HepG2 (cell line): Measurements from ENCODE around the gene ZBTB25. TPM values are rescaled to one million over a fixed set of nuclear protein-coding genes. Genes with fewer than 3 reads are reported as not detected.

Source experiments
- CEBPB ChIP-seq: IDR thresholded peaks from 2 replicates; pipeline ENCODE4 v1.6.1; 2011; ENCODE audit warnings: low read depth, low read length, improper control_type of control experiment, borderline replicate concordance
- CEBPG ChIP-seq: IDR thresholded peaks from 2 replicates; pipeline ENCODE4 v1.6.1; 2016
- ELF3 ChIP-seq: IDR thresholded peaks from 2 replicates; pipeline ENCODE4 v1.6.1; 2016; ENCODE audit warnings: missing genetic modification reagents, missing compliant biosample characterization
- HMG20B ChIP-seq: conservative IDR thresholded peaks from 2 replicates; pipeline ENCODE4 v1.6.1; 2016; ENCODE audit warnings: missing genetic modification reagents, missing compliant biosample characterization
- KLF16 ChIP-seq, 2 experiments: sonication (generic) in 1 of 2; formaldehyde crosslinking in 1 of 2; IDR thresholded peaks; 2 replicates each; pipeline versions ENCODE4 v1.6.1 to v1.8.0; 2016 to 2023; ENCODE audit warnings: missing genetic modification reagents in 2 of 2, missing compliant biosample characterization in 1 of 2
- KMT2B ChIP-seq: IDR thresholded peaks from 2 replicates; pipeline ENCODE4 v1.6.1; 2016; ENCODE audit warnings: missing genetic modification reagents, missing compliant biosample characterization
- LCORL ChIP-seq, 2 experiments: fragments of 450-650 bp in 1 of 2; sonication (generic) in 1 of 2; formaldehyde crosslinking in 1 of 2; IDR thresholded peaks; 2 replicates each; pipeline versions ENCODE4 v1.5.0 to v1.6.1; 2017 to 2020; ENCODE audit warnings: antibody characterized with exemption in 1 of 2, missing genetic modification reagents in 1 of 2
- MAZ ChIP-seq, 2 experiments: sonication (generic) in 1 of 2; formaldehyde crosslinking in 1 of 2; IDR thresholded peaks; 2 replicates each; pipeline versions ENCODE4 v1.5.0 to v1.6.1; 2012 to 2020; ENCODE audit warnings: low read depth in 2 of 2, mild to moderate bottlenecking in 2 of 2, borderline replicate concordance in 1 of 2, improper control_type of control experiment in 1 of 2, low read length in 1 of 2, missing genetic modification reagents in 1 of 2, moderate library complexity in 1 of 2
- NFRKB ChIP-seq: fragments of 450-650 bp; IDR thresholded peaks from 2 replicates; pipeline ENCODE4 v1.6.1; 2017
- NR1H2 ChIP-seq: sonication (generic); formaldehyde crosslinking; IDR thresholded peaks from 2 replicates; pipeline ENCODE4 v1.8.1; 2022; ENCODE audit warnings: low read depth, missing genetic modification reagents, borderline replicate concordance
- PPARG ChIP-seq: conservative IDR thresholded peaks from 2 replicates; pipeline ENCODE4 v1.6.1; 2016; ENCODE audit warnings: missing biosample characterization, missing genetic modification reagents
- SRF ChIP-seq: IDR thresholded peaks from 2 replicates; pipeline ENCODE4 v1.6.1; 2011; ENCODE audit warnings: mild to moderate bottlenecking, low read depth, low read length, moderate library complexity
- STAG1 ChIP-seq: sonication (generic); formaldehyde crosslinking; IDR thresholded peaks from 2 replicates; pipeline ENCODE4 v1.4.0; 2020; ENCODE audit warnings: missing genetic modification reagents
- TARDBP ChIP-seq: sonication (generic); formaldehyde crosslinking; IDR thresholded peaks from 2 replicates; pipeline ENCODE4 v1.8.0; 2022; ENCODE audit warnings: mild to moderate bottlenecking, missing genetic modification reagents
- ZMYM3 ChIP-seq: sonication (generic); formaldehyde crosslinking; IDR thresholded peaks from 2 replicates; pipeline ENCODE4 v1.5.1; 2020; ENCODE audit warnings: mild to moderate bottlenecking, missing genetic modification reagents
- ZNF562 ChIP-seq: sonication (generic); formaldehyde crosslinking; IDR thresholded peaks from 2 replicates; pipeline ENCODE4 v1.8.0; 2022; ENCODE audit warnings: missing genetic modification reagents, borderline replicate concordance
- ZSCAN31 ChIP-seq: sonication (generic); formaldehyde crosslinking; IDR thresholded peaks from 2 replicates; pipeline ENCODE4 v1.5.0; 2020; ENCODE audit warnings: low read depth, mild to moderate bottlenecking, missing genetic modification reagents
- polyA plus RNA-seq, 8 experiments: library from polyadenylated mRNA; depleted of rRNA in 3 of 8; stranded (reverse) in 7 of 8; unstranded in 1 of 8; fragments of >200 nt; fragmentation: Illumina TruSeq in 4 of 8; extraction: Trizol in 4 of 8; gene quantifications; 2 replicates each; pipeline versions ENCODE4 v1.2.1 to v1.2.3, GENCODE V29; 2011 to 2016; ENCODE audit warnings: low read depth in 4 of 8, missing spikeins in 1 of 8, mixed read lengths in 1 of 8; ENCODE audit not compliant: insufficient read depth in 1 of 8
- total RNA-seq, 5 experiments: library from RNA; depleted of rRNA; stranded (reverse); fragments of >200 nt; fragmentation: Illumina TruSeq; extraction: Trizol; gene quantifications; 2 replicates each; pipeline ENCODE4 v1.2.3, GENCODE V29; 2016; ENCODE audit warnings: low read depth in 1 of 5
- TF ChIP-seq, protein P1 (sequence below): conservative IDR thresholded peaks from 2 replicates; pipeline ENCODE4 v1.6.1; 2018; ENCODE audit warnings: missing genetic modification reagents
- TF ChIP-seq, protein P2 (sequence below): sonication (generic); formaldehyde crosslinking; IDR thresholded peaks from 2 replicates; pipeline ENCODE4 v1.4.0; 2020; ENCODE audit warnings: missing genetic modification reagents, borderline replicate concordance
- TF ChIP-seq, protein P3 (sequence below): sonication (generic); formaldehyde crosslinking; IDR thresholded peaks from 2 replicates; pipeline ENCODE4 v1.5.0; 2020; ENCODE audit warnings: missing genetic modification reagents
- TF ChIP-seq, protein P4 (sequence below): sonication (generic); formaldehyde crosslinking; IDR thresholded peaks from 2 replicates; pipeline ENCODE4 v1.8.0; 2022; ENCODE audit warnings: missing genetic modification reagents, mild to moderate bottlenecking, inconsistent platforms, borderline replicate concordance

Gene ZBTB25
- total and polyA plus RNA-seq, 2 of the 13 experiments (the other 11 are each of a cell fraction or from before 2014, with no cell fraction given) = 3.5 to 7.6 TPM

DNA sequence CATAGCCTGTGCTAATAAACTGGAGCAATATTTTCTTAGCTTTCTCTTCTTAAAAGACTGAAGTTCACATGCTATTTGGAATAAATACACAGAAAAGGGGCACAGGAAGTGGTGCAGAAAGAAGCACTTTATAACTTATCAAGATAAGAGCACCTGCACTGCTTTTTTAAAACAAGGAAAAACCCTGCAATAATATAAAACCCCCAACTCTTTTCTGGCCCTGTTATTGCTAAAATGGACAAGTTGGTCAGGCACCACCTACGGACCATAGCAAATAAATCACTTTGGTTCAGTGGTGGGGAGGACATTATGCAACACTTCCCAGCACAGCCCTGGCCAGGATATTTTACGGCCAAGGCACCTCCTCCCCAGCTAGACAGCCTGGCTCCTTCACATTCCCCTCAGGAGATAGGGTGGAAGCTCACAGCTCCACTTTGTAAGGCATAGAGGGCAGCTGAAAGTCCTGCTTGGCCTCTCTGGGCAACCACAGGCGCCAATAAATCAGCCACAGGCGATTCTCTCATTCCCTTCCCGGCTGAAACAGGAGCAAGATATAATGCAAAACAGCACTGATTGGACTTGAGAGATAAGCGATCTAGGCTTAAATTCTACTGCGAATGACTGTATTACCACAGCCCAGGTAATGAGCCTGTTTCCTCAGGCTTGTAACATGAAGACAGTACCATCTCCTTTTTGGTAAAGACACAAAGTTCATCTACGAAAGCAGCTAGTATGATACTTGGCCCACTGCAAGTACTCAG is 2.0 kb downstream of the ZBTB25 start (continued):
- TF ChIP-seq ZMYM3 (CRISPR knock-in tag) = 0 out of 2 replicates have a peak, but pooled peaks have one; percentile 33
- TF ChIP-seq MAZ (IDR thresholded peaks at IDR 0.05; ENCODE audit: borderline replicate concordance, low read depth, low read length) = no peak
- 0 out of 2 replicates have a peak, but pooled peaks have one; percentile 5 for TF ChIP-seq MAZ (CRISPR knock-in tag; IDR thresholded peaks at IDR 0.05; ENCODE audit: low read depth)
- no peak for TF ChIP-seq PPARG (CRISPR knock-in tag)
- TF ChIP-seq SRF = no peak
- no peak for TF ChIP-seq LCORL (IDR thresholded peaks at IDR 0.05)
- TF ChIP-seq LCORL (CRISPR knock-in tag; IDR thresholded peaks at IDR 0.05) = peak; percentile 50; the same call in 1 of the 2 replicates
- TF ChIP-seq, protein P1, sequence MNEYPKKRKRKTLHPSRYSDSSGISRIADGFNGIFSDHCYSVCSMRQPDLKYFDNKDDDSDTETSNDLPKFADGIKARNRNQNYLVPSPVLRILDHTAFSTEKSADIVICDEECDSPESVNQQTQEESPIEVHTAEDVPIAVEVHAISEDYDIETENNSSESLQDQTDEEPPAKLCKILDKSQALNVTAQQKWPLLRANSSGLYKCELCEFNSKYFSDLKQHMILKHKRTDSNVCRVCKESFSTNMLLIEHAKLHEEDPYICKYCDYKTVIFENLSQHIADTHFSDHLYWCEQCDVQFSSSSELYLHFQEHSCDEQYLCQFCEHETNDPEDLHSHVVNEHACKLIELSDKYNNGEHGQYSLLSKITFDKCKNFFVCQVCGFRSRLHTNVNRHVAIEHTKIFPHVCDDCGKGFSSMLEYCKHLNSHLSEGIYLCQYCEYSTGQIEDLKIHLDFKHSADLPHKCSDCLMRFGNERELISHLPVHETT (CRISPR knock-in tag) = 0 out of 2 replicates have a peak, but pooled peaks have one; percentile 22
- peak; percentile 85 for TF ChIP-seq CEBPB
- TF ChIP-seq STAG1 (CRISPR knock-in tag) = no peak
- peak; percentile 94 for TF ChIP-seq CEBPG (CRISPR knock-in tag)
- TF ChIP-seq KLF16 (CRISPR knock-in tag; IDR thresholded peaks at IDR 0.05) = peak in 1 of 2 experiments; percentile 36; a peak in 1 of 4 replicates
- TF ChIP-seq, protein P2, sequence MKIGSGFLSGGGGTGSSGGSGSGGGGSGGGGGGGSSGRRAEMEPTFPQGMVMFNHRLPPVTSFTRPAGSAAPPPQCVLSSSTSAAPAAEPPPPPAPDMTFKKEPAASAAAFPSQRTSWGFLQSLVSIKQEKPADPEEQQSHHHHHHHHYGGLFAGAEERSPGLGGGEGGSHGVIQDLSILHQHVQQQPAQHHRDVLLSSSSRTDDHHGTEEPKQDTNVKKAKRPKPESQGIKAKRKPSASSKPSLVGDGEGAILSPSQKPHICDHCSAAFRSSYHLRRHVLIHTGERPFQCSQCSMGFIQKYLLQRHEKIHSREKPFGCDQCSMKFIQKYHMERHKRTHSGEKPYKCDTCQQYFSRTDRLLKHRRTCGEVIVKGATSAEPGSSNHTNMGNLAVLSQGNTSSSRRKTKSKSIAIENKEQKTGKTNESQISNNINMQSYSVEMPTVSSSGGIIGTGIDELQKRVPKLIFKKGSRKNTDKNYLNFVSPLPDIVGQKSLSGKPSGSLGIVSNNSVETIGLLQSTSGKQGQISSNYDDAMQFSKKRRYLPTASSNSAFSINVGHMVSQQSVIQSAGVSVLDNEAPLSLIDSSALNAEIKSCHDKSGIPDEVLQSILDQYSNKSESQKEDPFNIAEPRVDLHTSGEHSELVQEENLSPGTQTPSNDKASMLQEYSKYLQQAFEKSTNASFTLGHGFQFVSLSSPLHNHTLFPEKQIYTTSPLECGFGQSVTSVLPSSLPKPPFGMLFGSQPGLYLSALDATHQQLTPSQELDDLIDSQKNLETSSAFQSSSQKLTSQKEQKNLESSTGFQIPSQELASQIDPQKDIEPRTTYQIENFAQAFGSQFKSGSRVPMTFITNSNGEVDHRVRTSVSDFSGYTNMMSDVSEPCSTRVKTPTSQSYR (CRISPR knock-in tag) = 0 out of 2 replicates have a peak, but pooled peaks have one; percentile 19
- TF ChIP-seq, protein P3, sequence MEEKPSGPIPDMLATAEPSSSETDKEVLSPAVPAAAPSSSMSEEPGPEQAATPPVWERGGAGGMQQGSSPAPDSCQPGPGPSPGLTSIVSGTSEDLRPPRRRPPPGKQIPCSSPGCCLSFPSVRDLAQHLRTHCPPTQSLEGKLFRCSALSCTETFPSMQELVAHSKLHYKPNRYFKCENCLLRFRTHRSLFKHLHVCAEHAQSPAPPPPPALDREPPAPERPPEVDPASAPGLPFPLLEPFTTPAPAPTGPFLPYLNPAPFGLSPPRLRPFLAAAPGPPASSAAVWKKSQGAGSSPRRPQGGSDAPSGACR = no peak
- no peak for TF ChIP-seq NFRKB
- TF ChIP-seq ZNF562 (CRISPR knock-in tag) = no peak
- TF ChIP-seq HMG20B (CRISPR knock-in tag) = peak; percentile 71; the same call in 1 of the 2 replicates
- 0 out of 2 replicates have a peak, but pooled peaks have one; percentile 14 for TF ChIP-seq ELF3
- TF ChIP-seq NR1H2 (CRISPR knock-in tag) = no peak
- TF ChIP-seq TARDBP (CRISPR knock-in tag) = peak; percentile 24; the same call in 1 of the 2 replicates
- TF ChIP-seq KMT2B (CRISPR knock-in tag) = 0 out of 2 replicates have a peak, but pooled peaks have one; percentile 33
- TF ChIP-seq, protein P4, sequence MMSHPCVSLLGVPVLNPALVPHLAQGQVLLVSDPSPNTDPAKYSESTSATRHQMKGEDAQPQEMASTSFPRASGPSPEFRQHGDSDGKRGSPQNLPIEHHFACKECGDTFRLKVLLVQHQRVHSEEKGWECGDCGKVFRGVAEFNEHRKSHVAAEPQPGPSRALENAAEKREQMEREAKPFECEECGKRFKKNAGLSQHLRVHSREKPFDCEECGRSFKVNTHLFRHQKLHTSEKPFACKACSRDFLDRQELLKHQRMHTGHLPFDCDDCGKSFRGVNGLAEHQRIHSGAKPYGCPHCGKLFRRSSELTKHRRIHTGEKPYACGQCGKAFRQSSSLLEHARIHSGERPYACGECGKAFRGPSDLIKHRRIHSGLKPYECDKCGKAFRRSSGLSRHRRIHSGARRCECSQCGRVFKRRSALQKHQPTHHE = no peak
- TF ChIP-seq ZSCAN31 (CRISPR knock-in tag) = no peak
